ENCODE results near the gene CCL8. TPM values are rescaled to one million over a fixed set of nuclear protein-coding genes. Genes with fewer than 3 reads are reported as not detected.

CCL8 gene
- total RNA-seq, 1 donor from 2014 or later: not detected

DNA sequence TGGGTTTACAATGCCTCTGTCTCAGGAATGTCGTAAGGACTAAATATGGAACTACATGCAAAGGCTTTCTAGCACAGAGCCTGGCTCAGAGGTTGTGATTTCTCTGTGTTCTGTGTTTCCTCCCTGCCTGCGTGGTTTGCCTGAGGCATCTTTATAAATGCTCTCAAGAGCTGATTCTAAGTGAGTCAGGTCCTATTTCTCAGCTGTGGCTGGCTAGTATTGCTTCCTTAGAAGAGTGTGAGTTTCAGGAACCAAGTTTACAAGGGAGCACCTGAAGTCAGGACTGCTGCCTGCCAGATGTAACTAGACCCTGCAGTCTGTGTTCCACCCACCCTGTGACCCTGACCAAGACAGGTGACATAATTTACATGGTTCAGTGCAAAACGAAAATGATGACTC, 51.8 kb downstream of the CCL8 start:
- H3K9me3 Mint-ChIP-seq (ENCODE audit: unreplicated experiment): no peaks in the 10 kb centered on the region
- peak; percentile 27 for DNase-seq (ENCODE audit: extremely low spot score, unreplicated experiment)
- no peaks in the 10 kb centered on the region for H3K36me3 Mint-ChIP-seq (ENCODE audit: unreplicated experiment)
- no peak overlapping the region for H3K4me3 Mint-ChIP-seq (ENCODE audit: unreplicated experiment)
- H3K27me3 Mint-ChIP-seq (ENCODE audit: unreplicated experiment): peaks cover 10% of the 10 kb centered on the region
- H3K4me1 Mint-ChIP-seq (ENCODE audit: unreplicated experiment): no peaks in the 10 kb centered on the region
- TF ChIP-seq, protein P1, sequence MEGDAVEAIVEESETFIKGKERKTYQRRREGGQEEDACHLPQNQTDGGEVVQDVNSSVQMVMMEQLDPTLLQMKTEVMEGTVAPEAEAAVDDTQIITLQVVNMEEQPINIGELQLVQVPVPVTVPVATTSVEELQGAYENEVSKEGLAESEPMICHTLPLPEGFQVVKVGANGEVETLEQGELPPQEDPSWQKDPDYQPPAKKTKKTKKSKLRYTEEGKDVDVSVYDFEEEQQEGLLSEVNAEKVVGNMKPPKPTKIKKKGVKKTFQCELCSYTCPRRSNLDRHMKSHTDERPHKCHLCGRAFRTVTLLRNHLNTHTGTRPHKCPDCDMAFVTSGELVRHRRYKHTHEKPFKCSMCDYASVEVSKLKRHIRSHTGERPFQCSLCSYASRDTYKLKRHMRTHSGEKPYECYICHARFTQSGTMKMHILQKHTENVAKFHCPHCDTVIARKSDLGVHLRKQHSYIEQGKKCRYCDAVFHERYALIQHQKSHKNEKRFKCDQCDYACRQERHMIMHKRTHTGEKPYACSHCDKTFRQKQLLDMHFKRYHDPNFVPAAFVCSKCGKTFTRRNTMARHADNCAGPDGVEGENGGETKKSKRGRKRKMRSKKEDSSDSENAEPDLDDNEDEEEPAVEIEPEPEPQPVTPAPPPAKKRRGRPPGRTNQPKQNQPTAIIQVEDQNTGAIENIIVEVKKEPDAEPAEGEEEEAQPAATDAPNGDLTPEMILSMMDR (IDR thresholded peaks at IDR 0.05): no peak
- H3K27ac Mint-ChIP-seq (ENCODE audit: unreplicated experiment): no peak overlapping the region

Other genes starting within 250 kb of the CCL8 start
- gene CCL2, start 64.2 kb upstream of the CCL8 start, total RNA-seq: 50.3 and 59.3 TPM in 2 replicates
- not detected in 2 replicates for gene CCL7, start 49.2 kb upstream of the CCL8 start, total RNA-seq
- not detected in 2 replicates for gene CCL11, start 33.7 kb upstream of the CCL8 start, total RNA-seq
- not detected in 2 replicates for gene CCL13, start 37.0 kb downstream of the CCL8 start, total RNA-seq
- gene CCL1, start 43.8 kb downstream of the CCL8 start, total RNA-seq: not detected in 2 replicates